GM12872 (cell line): ENCODE measurements around the gene GH2.
"Not testable (repeated sequence)": the region's sequence is repeated elsewhere in the genome, so short reads cannot be mapped to it uniquely, and the experiment has no call there.

Experiments used
- TF ChIP-seq, protein P1 (sequence below): IDR thresholded peaks from 3 replicates; pipeline ENCODE4 v1.5.1; 2011; ENCODE audit warnings: low read depth, mild to moderate bottlenecking, low read length, moderate library complexity; ENCODE audit not compliant: insufficient read depth

GH2 gene

DNA sequence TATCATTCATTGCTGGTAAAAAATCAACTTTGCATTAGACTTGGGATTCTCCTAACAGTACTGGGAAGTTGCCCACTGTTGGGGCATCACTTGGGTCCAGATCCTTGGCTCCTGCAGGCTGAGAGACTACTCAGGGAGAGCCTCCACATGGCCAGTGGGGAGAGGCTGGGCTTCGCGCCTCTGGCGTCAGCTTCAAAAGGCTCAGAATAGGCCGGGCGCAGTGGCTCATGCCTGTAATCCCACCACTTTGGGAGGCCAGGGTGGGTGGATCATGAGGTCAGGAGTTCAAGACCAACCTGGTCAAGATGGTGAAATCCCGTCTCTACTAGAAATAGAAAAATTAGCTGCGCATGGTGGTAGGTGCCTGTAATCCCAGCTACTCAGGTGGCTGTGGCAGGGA is 32.7 kb upstream of the GH2 start:
- TF ChIP-seq, protein P1, sequence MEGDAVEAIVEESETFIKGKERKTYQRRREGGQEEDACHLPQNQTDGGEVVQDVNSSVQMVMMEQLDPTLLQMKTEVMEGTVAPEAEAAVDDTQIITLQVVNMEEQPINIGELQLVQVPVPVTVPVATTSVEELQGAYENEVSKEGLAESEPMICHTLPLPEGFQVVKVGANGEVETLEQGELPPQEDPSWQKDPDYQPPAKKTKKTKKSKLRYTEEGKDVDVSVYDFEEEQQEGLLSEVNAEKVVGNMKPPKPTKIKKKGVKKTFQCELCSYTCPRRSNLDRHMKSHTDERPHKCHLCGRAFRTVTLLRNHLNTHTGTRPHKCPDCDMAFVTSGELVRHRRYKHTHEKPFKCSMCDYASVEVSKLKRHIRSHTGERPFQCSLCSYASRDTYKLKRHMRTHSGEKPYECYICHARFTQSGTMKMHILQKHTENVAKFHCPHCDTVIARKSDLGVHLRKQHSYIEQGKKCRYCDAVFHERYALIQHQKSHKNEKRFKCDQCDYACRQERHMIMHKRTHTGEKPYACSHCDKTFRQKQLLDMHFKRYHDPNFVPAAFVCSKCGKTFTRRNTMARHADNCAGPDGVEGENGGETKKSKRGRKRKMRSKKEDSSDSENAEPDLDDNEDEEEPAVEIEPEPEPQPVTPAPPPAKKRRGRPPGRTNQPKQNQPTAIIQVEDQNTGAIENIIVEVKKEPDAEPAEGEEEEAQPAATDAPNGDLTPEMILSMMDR, result no peak

DNA sequence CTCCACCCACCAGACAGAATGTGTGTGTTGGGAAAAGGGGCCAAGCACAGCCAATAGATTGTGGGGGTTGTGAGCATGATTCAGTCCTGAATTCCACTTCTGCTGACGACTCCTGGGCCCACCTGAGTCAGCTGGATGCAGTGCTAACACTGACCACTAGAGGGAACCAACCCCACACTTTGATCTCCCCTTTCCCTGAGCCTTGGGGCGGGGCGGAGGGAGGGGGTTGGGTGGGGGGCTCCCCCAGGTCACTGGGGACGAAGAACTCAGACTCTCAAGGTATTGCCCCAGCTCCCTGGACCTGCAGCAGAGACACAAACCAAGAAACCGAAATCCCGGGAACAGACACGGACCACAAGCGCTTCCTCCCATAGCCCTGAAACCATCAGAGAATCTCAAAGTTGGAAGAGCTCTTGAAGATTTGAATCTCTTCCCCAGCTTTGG is 29.9 kb upstream of the GH2 start:
- TF ChIP-seq, protein P1, result peak; percentile 82

DNA sequence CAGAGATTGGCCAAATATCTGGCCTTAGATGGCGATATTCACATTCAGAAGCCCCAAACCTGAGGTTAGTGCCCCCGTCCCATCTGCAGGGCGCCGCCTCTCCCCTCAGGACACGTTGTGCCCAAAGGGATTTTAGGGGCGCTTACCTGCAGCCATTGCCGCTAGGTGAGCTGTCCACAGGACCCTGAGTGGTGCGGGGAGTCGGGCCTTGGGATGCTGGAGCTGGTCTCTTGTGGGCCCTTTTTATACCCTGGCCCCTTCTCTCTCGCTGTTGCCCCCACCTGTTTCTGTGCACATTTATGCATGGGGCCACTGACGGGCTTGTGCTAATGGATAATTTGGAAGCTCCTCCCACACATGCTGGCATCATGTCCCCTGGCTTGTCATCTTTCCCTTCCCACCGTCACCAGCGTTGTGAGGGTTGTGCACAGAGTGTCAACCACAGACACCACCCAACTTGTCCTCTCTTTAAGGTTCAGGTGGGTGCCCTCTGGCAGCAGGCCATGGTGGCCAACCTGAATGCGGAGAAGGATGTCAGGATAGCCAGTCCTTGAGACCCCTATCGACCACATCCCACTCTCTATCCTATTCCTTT is 29.4 kb upstream of the GH2 start, which contains the start of gene CSHL1:
Gene CSHL1 (minus strand): TSS at position 218 of the 595 bp plus-strand sequence. CDS start 62 bp downstream, at position 156.
- TF ChIP-seq, protein P1, result no peak

GRCh38 chr17:63910096-63910495 is 28.4 kb upstream of the GH2 start:
- TF ChIP-seq, protein P1, result no peak

- TF ChIP-seq, protein P1, result peak; percentile 36; the same call in 2 of the 3 replicates
Measured at GRCh38 chr17:63907161-63907778, 25.5 kb upstream of the GH2 start.

DNA sequence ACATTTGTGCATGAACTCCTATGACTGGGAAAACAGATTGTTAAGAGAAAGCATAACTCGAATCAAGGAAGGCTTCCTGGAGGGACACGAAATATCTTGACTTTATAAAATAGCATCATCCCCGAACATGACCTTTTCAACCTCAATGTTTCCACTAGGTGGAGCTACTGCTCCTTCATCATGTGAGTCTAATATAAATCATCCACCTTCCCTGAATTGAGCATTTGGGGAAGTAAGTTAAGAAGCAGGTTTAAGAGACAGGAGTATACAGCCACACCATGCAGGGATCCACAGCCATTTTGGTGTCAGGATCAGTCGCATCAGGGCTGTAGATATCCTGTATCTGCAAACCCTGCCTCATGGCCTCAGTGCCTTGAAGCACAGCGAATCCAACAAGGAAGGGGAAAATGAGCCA is 22.1 kb upstream of the GH2 start:
- TF ChIP-seq, protein P1, result peak; percentile 39; the same call in 1 of the 3 replicates

- TF ChIP-seq, protein P1, result not testable (repeated sequence)
Measured at GRCh38 chr17:63896524-63897354, 15.0 kb upstream of the GH2 start, which contains the start of gene CSH1. TSS of gene CSH1 (minus strand) at chr17:63896574. CDS start at chr17:63896511, 63 bp downstream.
